Uterus (tissue), 4 donors: Measurements from ENCODE around the gene SMARCAD1. TPM values are rescaled to one million over a fixed set of nuclear protein-coding genes. Genes with fewer than 3 reads are reported as not detected.

Experiments
- DNase-seq, 2 donors: peaks; one replicate each; pipeline ENCODE4 v3.0.0-alpha.2; 2019 to 2020
- H3K27ac ChIP-seq, 2 donors: fragments of 200-600 bp; sonication (generic); 1 replicate in 1 of 2; 2 replicates in 1 of 2; pipeline ENCODE4 v1.5.1; 2016 to 2018
- H3K27me3 ChIP-seq, 2 donors: fragments of 200-600 bp; sonication (generic); one replicate each; pipeline ENCODE4 v1.5.1; 2018 to 2019; ENCODE audit warnings: control low read depth in 1 of 2
- H3K36me3 ChIP-seq, 2 donors: fragments of 200-600 bp; sonication (generic); one replicate each; pipeline ENCODE4 v1.5.1; 2019; ENCODE audit warnings: control low read depth in 1 of 2
- H3K4me1 ChIP-seq, 2 donors: fragments of 200-600 bp; sonication (generic); one replicate each; pipeline ENCODE4 v1.5.1; 2018 to 2019; ENCODE audit warnings: control low read depth in 1 of 2
- H3K4me3 ChIP-seq, 2 donors: fragments of 200-600 bp; sonication (generic); 1 replicate in 1 of 2; 2 replicates in 1 of 2; pipeline ENCODE4 v1.5.1; 2018 to 2019; ENCODE audit warnings: mild to moderate bottlenecking in 1 of 2
- H3K9me3 ChIP-seq, 2 donors: fragments of 200-600 bp; sonication (generic); one replicate each; pipeline ENCODE4 v1.5.1; 2019; ENCODE audit warnings: control low read depth in 1 of 2
- POLR2A ChIP-seq, 2 donors: fragments of 450-650 bp; IDR thresholded peaks; one replicate each; pipeline ENCODE4 v1.6.1; 2016; ENCODE audit warnings: antibody characterized with exemption in 2 of 2, mild to moderate bottlenecking in 1 of 2, moderate library complexity in 1 of 2
- intact Hi-C: fragments of 100-400 bp; cut with DNase I; formaldehyde crosslinking; loops from one replicate; pipeline ENCODE4 v1.15.1; 2023; ENCODE audit warnings: low total_unique reads
- total RNA-seq, 4 donors: library from RNA; depleted of rRNA in 3 of 4; stranded (reverse); fragments of >200 nt in 3 of 4; gene quantifications; one replicate each; pipeline versions ENCODE4 v1.1.0 to v1.2.4, GENCODE V29; 2014 to 2023
- TF ChIP-seq, protein P1 (sequence below), 4 experiments: fragments of 200-600 bp in 2 of 4; fragments of 450-650 bp in 2 of 4; sonication (generic) in 2 of 4; IDR thresholded peaks; one replicate each; pipeline ENCODE4 v1.5.1; 2016 to 2019; ENCODE audit warnings: antibody characterized with exemption in 4 of 4, mild to moderate bottlenecking in 2 of 4, moderate library complexity in 1 of 4
- donor health status: DM: yes; HTN: yes; CAD: no.

SMARCAD1 gene
- total RNA-seq, 4 donors from 2014 or later, result 14.9 to 84.9 (median 23.5) TPM

DNA sequence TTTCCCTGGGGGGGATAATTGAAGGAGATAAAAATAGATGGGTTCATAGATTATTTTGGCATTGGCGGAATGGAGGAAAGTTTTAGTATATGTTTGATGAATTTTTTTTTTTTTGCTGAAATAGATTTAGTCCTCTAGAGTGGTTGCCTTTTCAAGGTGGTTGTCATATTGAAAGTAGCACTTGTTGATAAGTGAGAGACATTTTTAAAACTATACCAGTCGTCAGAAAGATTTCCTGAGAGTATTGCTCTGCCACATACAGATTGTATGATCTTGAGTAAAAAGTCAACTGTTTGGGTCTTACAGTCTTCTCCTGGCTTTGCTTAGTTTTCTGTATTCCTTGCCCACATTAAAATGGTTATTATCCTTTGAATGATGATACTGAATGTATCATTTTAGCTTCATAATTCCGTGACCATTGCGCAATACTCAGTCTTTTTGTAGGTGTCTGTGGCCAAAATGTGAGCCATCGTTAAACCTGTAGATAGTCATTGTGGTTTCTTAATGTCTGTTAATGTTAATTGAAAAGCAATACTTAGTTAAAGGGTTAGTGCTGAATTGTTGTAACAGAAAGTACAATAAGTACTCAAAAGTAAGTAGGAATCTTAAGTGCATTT is 7.1 kb downstream of the SMARCAD1 start:
- Histone ChIP-seq H3K36me3 (no peaks in the 10 kb centered on the region), H3K4me3 (no peak overlapping the region), H3K9me3 (no peaks in the 10 kb centered on the region), H3K27ac (no peak overlapping the region), H3K4me1 (no peaks in the 10 kb centered on the region), H3K27me3 (no peaks in the 10 kb centered on the region)
- no peak for TF ChIP-seq POLR2A (IDR thresholded peaks at IDR 0.05)
- TF ChIP-seq, protein P1, sequence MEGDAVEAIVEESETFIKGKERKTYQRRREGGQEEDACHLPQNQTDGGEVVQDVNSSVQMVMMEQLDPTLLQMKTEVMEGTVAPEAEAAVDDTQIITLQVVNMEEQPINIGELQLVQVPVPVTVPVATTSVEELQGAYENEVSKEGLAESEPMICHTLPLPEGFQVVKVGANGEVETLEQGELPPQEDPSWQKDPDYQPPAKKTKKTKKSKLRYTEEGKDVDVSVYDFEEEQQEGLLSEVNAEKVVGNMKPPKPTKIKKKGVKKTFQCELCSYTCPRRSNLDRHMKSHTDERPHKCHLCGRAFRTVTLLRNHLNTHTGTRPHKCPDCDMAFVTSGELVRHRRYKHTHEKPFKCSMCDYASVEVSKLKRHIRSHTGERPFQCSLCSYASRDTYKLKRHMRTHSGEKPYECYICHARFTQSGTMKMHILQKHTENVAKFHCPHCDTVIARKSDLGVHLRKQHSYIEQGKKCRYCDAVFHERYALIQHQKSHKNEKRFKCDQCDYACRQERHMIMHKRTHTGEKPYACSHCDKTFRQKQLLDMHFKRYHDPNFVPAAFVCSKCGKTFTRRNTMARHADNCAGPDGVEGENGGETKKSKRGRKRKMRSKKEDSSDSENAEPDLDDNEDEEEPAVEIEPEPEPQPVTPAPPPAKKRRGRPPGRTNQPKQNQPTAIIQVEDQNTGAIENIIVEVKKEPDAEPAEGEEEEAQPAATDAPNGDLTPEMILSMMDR (IDR thresholded peaks at IDR 0.05), result no peak
- DNase-seq, result no peak
- intact Hi-C loops, result no loop called here

DNA sequence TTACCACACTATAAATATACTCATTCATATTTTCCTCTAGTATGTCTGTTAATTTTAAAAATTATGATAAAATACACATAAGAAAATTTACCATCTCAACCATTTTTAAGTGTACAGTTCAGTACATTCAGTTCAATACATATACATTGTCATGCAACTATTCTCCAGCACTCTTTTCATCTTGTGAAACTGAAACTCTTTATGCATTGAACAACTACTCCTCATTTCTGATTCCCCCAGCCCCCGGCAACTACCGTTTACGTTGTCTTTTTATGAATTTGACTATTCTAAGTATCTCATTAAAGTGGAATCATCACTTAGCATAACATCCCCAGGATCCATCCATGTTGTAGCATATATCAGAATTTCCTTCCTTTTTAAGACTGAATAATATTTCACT is 8.7 kb downstream of the SMARCAD1 start:
- Histone ChIP-seq H3K27me3 (no peaks in the 10 kb centered on the region), H3K9me3 (no peaks in the 10 kb centered on the region), H3K4me1 (no peaks in the 10 kb centered on the region), H3K4me3 (no peak overlapping the region), H3K36me3 (no peaks in the 10 kb centered on the region), H3K27ac (no peak overlapping the region)
- TF ChIP-seq POLR2A (IDR thresholded peaks at IDR 0.05), result no peak
- TF ChIP-seq, protein P1 (IDR thresholded peaks at IDR 0.05), result no peak
- intact Hi-C loops, result no loop called here
- DNase-seq, result no peak

DNA sequence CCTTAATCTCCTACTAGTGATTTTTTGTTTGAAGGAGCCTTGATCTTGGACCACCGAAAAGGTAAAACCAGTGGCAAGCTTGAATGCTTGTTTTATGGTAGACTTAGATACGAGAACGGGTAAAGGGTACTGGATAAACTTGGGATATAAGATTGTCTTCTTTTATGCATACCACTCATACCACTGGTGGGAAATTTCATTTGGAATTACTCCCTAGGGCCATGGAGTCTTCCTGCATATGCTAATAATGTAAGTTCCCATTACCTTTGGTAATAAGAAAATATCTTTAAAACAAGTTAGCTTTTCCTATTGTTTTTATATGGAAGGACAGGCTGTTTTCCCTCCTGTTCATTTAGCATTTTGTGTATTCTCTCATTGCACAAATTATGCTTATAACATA is 11.7 kb downstream of the SMARCAD1 start:
- Histone ChIP-seq H3K27ac (no peak overlapping the region), H3K9me3 (no peaks in the 10 kb centered on the region), H3K27me3 (no peaks in the 10 kb centered on the region), H3K4me1 (no peaks in the 10 kb centered on the region), H3K36me3 (no peaks in the 10 kb centered on the region), H3K4me3 (no peak overlapping the region)
- intact Hi-C loops, result no loop called here
- no peak for TF ChIP-seq POLR2A (IDR thresholded peaks at IDR 0.05)
- TF ChIP-seq, protein P1 (IDR thresholded peaks at IDR 0.05), result no peak
- DNase-seq, result no peak

DNA sequence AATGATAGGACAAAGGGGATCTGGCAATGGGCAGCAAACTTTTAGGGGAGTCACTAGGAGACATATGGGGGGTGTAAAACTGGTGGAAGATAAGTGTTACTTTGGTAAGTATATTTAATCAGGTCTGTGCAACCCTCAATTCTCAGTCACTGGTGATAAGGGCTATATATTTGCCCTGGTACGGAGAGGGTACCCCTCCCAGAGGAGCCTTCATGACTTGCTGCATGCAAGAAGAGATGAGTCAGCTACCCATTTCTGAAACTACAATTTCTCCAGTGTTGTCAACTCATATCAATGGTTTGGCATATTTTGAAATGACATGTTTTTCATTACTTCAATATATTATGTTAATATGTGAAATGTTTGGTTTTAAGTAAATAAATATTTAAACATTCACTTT is 14.3 kb downstream of the SMARCAD1 start:
- Histone ChIP-seq H3K27me3 (no peaks in the 10 kb centered on the region), H3K36me3 (no peaks in the 10 kb centered on the region), H3K27ac (no peak overlapping the region), H3K4me1 (no peaks in the 10 kb centered on the region), H3K9me3 (no peaks in the 10 kb centered on the region), H3K4me3 (no peak overlapping the region)
- intact Hi-C loops, result no loop called here
- DNase-seq, result no peak
- TF ChIP-seq, protein P1 (IDR thresholded peaks at IDR 0.05), result no peak
- TF ChIP-seq POLR2A (IDR thresholded peaks at IDR 0.05), result no peak

DNA sequence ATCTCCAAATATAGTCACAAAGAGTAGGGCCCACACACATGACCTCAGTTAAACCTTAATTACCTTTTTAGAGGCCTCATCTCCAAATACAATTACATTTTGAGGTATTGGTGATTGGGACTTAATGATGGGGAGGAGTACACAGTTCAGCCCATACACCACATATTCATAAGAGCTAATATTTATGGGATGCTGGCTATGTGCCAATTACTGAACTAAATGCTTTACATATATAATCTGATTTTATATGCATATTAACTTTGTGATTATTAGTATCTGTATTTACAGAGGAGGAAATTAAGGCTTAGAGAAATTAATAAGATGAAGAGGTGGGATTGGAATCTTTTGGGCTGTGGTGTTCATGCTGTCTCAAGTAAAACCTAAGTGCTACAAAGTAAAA is 17.8 kb downstream of the SMARCAD1 start:
- H3K4me3 ChIP-seq, result no peak overlapping the region
- H3K27me3 ChIP-seq, result no peaks in the 10 kb centered on the region
- intact Hi-C loops, result no loop called here
- no peak for DNase-seq
- no peaks in the 10 kb centered on the region for H3K36me3 ChIP-seq
- TF ChIP-seq, protein P1 (IDR thresholded peaks at IDR 0.05), result no peak
- TF ChIP-seq POLR2A (IDR thresholded peaks at IDR 0.05), result no peak
- H3K27ac ChIP-seq, result no peak overlapping the region
- H3K4me1 ChIP-seq, result no peaks in the 10 kb centered on the region
- no peaks in the 10 kb centered on the region for H3K9me3 ChIP-seq
